Gastrocnemius medialis (tissue), 4 donors: ENCODE measurements around the gene CCDC74B.
"Not testable (repeated sequence)": the region's sequence is repeated elsewhere in the genome, so short reads cannot be mapped to it uniquely, and the experiment has no call there.

Source experiments
- POLR2A ChIP-seq, 2 donors: fragments of 450-650 bp; IDR thresholded peaks; one replicate each; pipeline ENCODE4 v1.6.1; 2017; ENCODE audit warnings: antibody characterized with exemption in 2 of 2, mild to moderate bottlenecking in 2 of 2, moderate library complexity in 2 of 2
- TF ChIP-seq, protein P1 (sequence below), 5 experiments: fragments of 450-650 bp in 3 of 5; fragments of 200-600 bp in 2 of 5; sonication (generic) in 2 of 5; IDR thresholded peaks in 4 of 5; conservative IDR thresholded peaks in 1 of 5; 1 replicate in 4 of 5; 2 replicates in 1 of 5; pipeline ENCODE4 v1.5.1; 2016 to 2019; ENCODE audit warnings: antibody characterized with exemption in 5 of 5, mild to moderate bottlenecking in 3 of 5, moderate library complexity in 3 of 5

DNA sequence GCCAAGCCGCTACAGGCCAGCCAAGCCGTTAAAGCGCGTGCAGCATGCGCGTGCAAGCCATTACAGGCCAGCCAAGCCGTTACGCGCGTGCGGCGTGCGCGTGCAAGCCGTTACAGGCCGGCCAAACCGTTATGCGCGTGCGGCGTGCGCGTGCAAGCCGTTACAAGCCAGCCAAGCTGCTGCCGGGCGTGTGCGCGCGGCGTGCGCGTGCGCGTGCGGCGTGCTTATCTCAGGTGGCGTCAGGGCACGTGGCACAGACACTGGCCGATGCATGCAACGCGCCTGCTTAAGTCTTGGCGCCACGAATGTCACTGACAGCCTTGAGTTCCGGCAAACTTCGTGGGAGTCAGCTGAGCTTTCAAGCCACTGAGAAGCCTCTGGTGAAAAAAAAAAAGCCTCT, 24.0 kb downstream of the CCDC74B start:
- TF ChIP-seq, protein P1, sequence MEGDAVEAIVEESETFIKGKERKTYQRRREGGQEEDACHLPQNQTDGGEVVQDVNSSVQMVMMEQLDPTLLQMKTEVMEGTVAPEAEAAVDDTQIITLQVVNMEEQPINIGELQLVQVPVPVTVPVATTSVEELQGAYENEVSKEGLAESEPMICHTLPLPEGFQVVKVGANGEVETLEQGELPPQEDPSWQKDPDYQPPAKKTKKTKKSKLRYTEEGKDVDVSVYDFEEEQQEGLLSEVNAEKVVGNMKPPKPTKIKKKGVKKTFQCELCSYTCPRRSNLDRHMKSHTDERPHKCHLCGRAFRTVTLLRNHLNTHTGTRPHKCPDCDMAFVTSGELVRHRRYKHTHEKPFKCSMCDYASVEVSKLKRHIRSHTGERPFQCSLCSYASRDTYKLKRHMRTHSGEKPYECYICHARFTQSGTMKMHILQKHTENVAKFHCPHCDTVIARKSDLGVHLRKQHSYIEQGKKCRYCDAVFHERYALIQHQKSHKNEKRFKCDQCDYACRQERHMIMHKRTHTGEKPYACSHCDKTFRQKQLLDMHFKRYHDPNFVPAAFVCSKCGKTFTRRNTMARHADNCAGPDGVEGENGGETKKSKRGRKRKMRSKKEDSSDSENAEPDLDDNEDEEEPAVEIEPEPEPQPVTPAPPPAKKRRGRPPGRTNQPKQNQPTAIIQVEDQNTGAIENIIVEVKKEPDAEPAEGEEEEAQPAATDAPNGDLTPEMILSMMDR (IDR thresholded peaks at IDR 0.05 in 4 of 5, conservative IDR thresholded peaks at IDR 0.05 in 1 of 5) = not testable (repeated sequence)
- TF ChIP-seq POLR2A (IDR thresholded peaks at IDR 0.05) = not testable (repeated sequence)
